Stomach (tissue), 9 donors: ENCODE results near the gene DNER. TPM values are rescaled to one million over a fixed set of nuclear protein-coding genes. Genes with fewer than 3 reads are reported as not detected.

ENCODE experiments used
- DNase-seq, 2 donors: peaks; one replicate each; pipeline versions ENCODE4 v3.0.0 to v3.0.0-alpha.2; 2013 to 2019
- H3K27ac ChIP-seq, 5 donors: fragments of 200-600 bp in 4 of 5; sonication (generic) in 4 of 5; one replicate each; pipeline ENCODE4 v1.5.1; 2013 to 2019; ENCODE audit warnings: mild to moderate bottlenecking in 1 of 5, moderate library complexity in 1 of 5
- H3K27me3 ChIP-seq, 3 donors: fragments of 200-600 bp; sonication (generic); one replicate each; pipeline ENCODE4 v1.5.1; 2017 to 2019; ENCODE audit warnings: mixed run types in 1 of 3
- H3K36me3 ChIP-seq, 4 donors: fragments of 200-600 bp; sonication (generic); 1 replicate in 3 of 4; 2 replicates in 1 of 4; pipeline ENCODE4 v1.5.1; 2016 to 2019
- H3K4me1 ChIP-seq, 4 donors: fragments of 200-600 bp; sonication (generic); one replicate each; pipeline ENCODE4 v1.5.1; 2016 to 2019
- H3K4me3 ChIP-seq, 4 donors: fragments of 200-600 bp; sonication (generic) in 3 of 4; one replicate each; pipeline ENCODE4 v1.5.1; 2016 to 2019; ENCODE audit warnings: mild to moderate bottlenecking in 1 of 4
- H3K9me3 ChIP-seq, 4 donors: fragments of 200-600 bp; sonication (generic); one replicate each; pipeline ENCODE4 v1.5.1; 2016 to 2019
- CTCF ChIP-seq, 7 experiments: fragments of 450-650 bp in 4 of 7; fragments of 200-600 bp in 3 of 7; sonication (generic) in 3 of 7; IDR thresholded peaks; one replicate each; pipeline ENCODE4 v1.5.1; 2016 to 2019; ENCODE audit warnings: antibody characterized with exemption in 7 of 7, control low read depth in 2 of 7, mild to moderate bottlenecking in 1 of 7
- EP300 ChIP-seq: sonication (generic); formaldehyde crosslinking; IDR thresholded peaks from one replicate; pipeline ENCODE4 v1.6.1; 2017; ENCODE audit warnings: antibody characterized with exemption
- POLR2A ChIP-seq, 4 donors: fragments of 450-650 bp; IDR thresholded peaks; one replicate each; pipeline ENCODE4 v1.6.1; 2016; ENCODE audit warnings: antibody characterized with exemption in 4 of 4, control low read depth in 2 of 4, mild to moderate bottlenecking in 1 of 4, moderate library complexity in 1 of 4
- POLR2AphosphoS5 ChIP-seq, 3 donors: sonication (generic); formaldehyde crosslinking; IDR thresholded peaks; one replicate each; pipeline ENCODE4 v1.6.1; 2016; ENCODE audit warnings: antibody characterized with exemption in 3 of 3
- WGBS, 5 donors: extraction: QIAGEN DNeasy Blood & Tissue Kit in 3 of 5; methylation state at CpG; one replicate each; pipeline versions ENCODE4 v1.1.5 to v1.1.7; 2013 to 2018; 5-methylcytosine and 5-hydroxymethylcytosine counted together
- intact Hi-C: fragments of 100-400 bp; cut with DNase I; formaldehyde crosslinking; loops from one replicate; pipeline ENCODE4 v1.15.1; 2023; ENCODE audit warnings: low total_unique reads
- polyA plus RNA-seq, 3 donors: library from polyadenylated mRNA; stranded (reverse); fragments of 200-250 nt; gene quantifications; one replicate each; pipeline ENCODE4 v1.2.3, GENCODE V29; 2013
- total RNA-seq, 5 donors: library from RNA; depleted of rRNA; stranded (reverse); fragments of >200 nt; gene quantifications; one replicate each; pipeline versions ENCODE4 v1.1.0 to v1.2.3, GENCODE V29; 2014 to 2016
- donor health status: healthy with polysubstance abuse.
- donor health status: Bipolar disorder and iron deficiency.
- donor health status: healthy.

Gene DNER
- total and polyA plus RNA-seq, 8 donors, result 1.6 to 10.6 (median 4.9) TPM

- intact Hi-C loops, result no loop called here
- WGBS, 5 donors, result 55 to 66% (median 64%) methylated on average over 3 of the region's 3 CpGs
- peaks cover 2 to 6% (median 5%) of the 10 kb centered on the region in 4 donors for H3K4me1 ChIP-seq
- H3K27ac ChIP-seq, result no peak overlapping the region
- DNase-seq, result no peak
- no peak overlapping the region for H3K4me3 ChIP-seq
- TF ChIP-seq EP300 (no peak), POLR2AphosphoS5 (IDR thresholded peaks at IDR 0.05) (no peak), POLR2A (IDR thresholded peaks at IDR 0.05) (no peak), CTCF (IDR thresholded peaks at IDR 0.05) (no peak)
- peaks cover 0 to 50% (median 26%) of the 10 kb centered on the region in 3 donors for H3K27me3 ChIP-seq
- H3K36me3 ChIP-seq, result no peaks in the 10 kb centered on the region
- H3K9me3 ChIP-seq, result no peaks in the 10 kb centered on the region
These were observed 5.7 kb upstream of the DNER start for GRCh38 chr2:229719926-229720647.

DNA sequence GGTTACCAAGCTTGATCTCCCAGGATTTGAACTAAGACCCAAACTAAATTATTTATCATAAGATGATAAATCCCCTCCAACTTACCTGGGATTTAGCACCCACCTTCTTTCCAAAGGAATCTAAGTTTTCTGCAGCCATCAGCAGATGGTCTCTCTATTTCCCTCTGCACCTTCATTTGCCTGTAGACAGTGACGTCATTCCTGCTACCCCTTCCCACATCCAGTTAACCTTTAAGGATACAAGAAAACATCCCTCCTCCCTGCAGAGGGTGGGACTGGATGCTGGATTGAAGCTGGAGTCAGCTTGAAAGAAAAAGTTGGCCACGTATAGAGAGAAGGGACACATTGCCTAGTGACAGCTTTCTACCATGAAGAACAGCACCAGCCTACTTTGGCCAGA, 3.7 kb upstream of the DNER start:
- no peaks in the 10 kb centered on the region for H3K9me3 ChIP-seq
- H3K4me1 ChIP-seq, result peaks cover 19 to 24% (median 23%) of the 10 kb centered on the region in 4 donors
- H3K4me3 ChIP-seq, result no peak overlapping the region
- no peak for DNase-seq
- TF ChIP-seq POLR2A (IDR thresholded peaks at IDR 0.05) (no peak), EP300 (no peak), CTCF (IDR thresholded peaks at IDR 0.05) (no peak), POLR2AphosphoS5 (IDR thresholded peaks at IDR 0.05) (no peak)
- intact Hi-C loops, result no loop called here
- H3K36me3 ChIP-seq, result no peaks in the 10 kb centered on the region
- peaks cover 10 to 70% (median 46%) of the 10 kb centered on the region in 3 donors for H3K27me3 ChIP-seq
- WGBS, 5 donors, result 33 to 48% (median 39%) methylated on average over 2 of the region's 2 CpGs
- no peak overlapping the region for H3K27ac ChIP-seq

DNA sequence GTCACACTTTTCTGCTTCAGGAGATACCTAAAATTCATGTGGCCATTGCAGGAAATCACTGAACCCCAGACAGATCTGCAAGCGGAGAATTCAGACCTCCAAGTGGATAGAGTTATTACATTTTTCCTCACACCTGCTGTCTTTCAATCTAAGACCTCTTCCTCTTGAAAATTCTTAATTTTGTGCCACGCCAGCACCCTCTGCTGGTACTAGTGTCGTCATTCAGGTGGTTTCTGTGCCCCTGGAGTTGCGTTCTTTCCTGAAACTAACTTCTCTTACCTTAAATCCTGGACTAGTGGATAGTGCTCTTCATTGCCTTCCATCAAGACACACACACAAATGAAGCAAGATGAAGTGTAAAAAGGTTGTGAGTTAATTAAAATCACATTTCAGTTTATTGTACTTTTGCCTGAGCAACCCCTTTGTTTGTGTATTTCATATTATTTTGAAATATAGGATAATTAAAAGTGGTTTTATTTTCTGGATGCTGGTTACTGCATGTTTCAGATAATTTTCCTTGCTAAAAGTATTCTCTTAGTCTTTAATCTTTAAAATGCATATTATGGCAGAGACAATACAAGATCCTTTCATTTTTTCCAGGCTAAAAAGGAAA, 1.6 kb upstream of the DNER start:
- no peaks in the 10 kb centered on the region for H3K36me3 ChIP-seq
- H3K9me3 ChIP-seq, result peaks cover 0 to 7% (median 1%) of the 10 kb centered on the region in 4 donors
- intact Hi-C loops, result no loop called here
- peaks cover 19 to 25% (median 23%) of the 10 kb centered on the region in 4 donors for H3K4me1 ChIP-seq
- peak in 1 of 2 donors; percentile 61 for DNase-seq
- no peak overlapping the region for H3K27ac ChIP-seq
- no peak overlapping the region for H3K4me3 ChIP-seq
- 4 to 12% (median 10%) methylated on average over 4 of the region's 4 CpGs for WGBS, 5 donors
- TF ChIP-seq POLR2AphosphoS5 (IDR thresholded peaks at IDR 0.05), result no peak
- peak in 3 of 7 experiments; percentile 16 to 26 (median 16) for TF ChIP-seq CTCF (IDR thresholded peaks at IDR 0.05)
- peaks cover 13 to 91% (median 59%) of the 10 kb centered on the region in 3 donors for H3K27me3 ChIP-seq

DNA sequence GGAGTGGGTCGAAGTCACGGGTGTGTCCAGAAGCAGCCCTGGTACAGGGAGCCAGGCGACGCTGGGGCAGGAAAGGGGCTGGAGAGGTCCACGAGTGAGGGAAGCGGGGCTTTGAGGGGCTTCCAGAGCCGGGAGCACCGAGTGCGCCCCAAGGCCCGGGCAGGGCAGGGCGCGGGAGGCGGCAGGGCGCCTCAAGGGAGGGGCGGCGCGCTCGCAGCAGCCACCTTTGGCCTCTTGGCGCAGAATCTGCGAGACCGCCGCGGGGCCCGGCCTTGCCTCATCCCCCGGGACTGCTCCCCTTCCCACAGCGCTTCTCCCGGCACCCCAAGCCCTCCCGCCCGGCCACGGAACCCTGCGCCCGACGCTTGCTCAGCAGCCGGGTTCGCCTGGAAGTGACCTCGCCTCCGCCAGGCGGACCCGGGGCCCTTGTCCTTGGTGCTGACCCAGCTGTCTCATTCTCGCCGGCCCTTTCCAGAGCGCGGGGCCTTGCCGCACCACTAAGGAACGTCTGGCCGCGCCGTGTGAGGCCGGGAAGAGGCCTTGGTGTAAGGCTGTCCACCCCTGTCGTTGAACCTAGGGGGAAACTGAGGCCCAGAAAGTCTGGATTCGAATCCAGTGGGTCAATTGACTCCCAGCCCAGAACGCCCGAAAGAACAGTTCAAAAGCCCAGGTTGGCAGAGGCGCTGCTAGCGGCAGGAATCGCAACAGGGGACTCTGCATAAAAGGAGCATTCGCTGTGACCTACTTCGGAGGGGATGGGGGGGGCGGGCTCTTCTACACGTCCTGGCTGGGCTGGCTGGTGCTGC, 584 bp upstream of the DNER start:
- Histone ChIP-seq H3K36me3 (no peaks in the 10 kb centered on the region), H3K4me3 (peak overlapping the region; percentile 41 to 47 (median 44)), H3K4me1 (peaks cover 19 to 25% (median 23%) of the 10 kb centered on the region in 4 donors), H3K9me3 (peaks cover 0 to 7% (median 1%) of the 10 kb centered on the region in 4 donors), H3K27me3 (peaks cover 13 to 94% (median 53%) of the 10 kb centered on the region in 3 donors), H3K27ac (no peak overlapping the region)
- DNase-seq, result peak; percentile 51 to 82
- intact Hi-C loops, result no loop called here
- WGBS, 5 donors, result 1 to 4% (median 2%) methylated on average over 29 to 60 of the region's 60 CpGs
- TF ChIP-seq POLR2A (IDR thresholded peaks at IDR 0.05), result no peak
- TF ChIP-seq POLR2AphosphoS5 (IDR thresholded peaks at IDR 0.05), result no peak
- TF ChIP-seq CTCF (IDR thresholded peaks at IDR 0.05), result no peak
